GM23338 (cell line): ENCODE results near the gene AGTRAP. TPM values are rescaled to one million over a fixed set of nuclear protein-coding genes. Genes with fewer than 3 reads are reported as not detected.

Experiments
- ATAC-seq: fragments of 200-7000 bp; cut with Tn5 transposase; 3 replicates; pipeline ENCODE4 v1.9.1; 2020
- DNase-seq: peaks from one replicate; pipeline ENCODE4 v3.0.0-alpha.2; 2015; ENCODE audit warnings: low spot score
- H2AFZ ChIP-seq: fragments of 200-600 bp; sonication (generic); 2 replicates; pipeline ENCODE4 v1.8.0; 2016; ENCODE audit warnings: antibody characterized with exemption, mild to moderate bottlenecking, moderate library complexity
- H3F3A ChIP-seq: fragments of 200-600 bp; sonication (generic); replicated peaks from 2 replicates; pipeline ENCODE4 v1.8.0; 2017; ENCODE audit warnings: antibody characterized with exemption, mixed run types, low read depth
- H3K27ac ChIP-seq: fragments of 200-600 bp; sonication (generic); 2 replicates; pipeline ENCODE4 v1.6.1; 2016; ENCODE audit warnings: low read depth
- H3K27me3 ChIP-seq: fragments of 200-600 bp; sonication (generic); 2 replicates; pipeline ENCODE4 v1.8.0; 2016; ENCODE audit warnings: mild to moderate bottlenecking, mixed run types, moderate library complexity; ENCODE audit not compliant: insufficient read depth
- H3K36me3 ChIP-seq: fragments of 200-600 bp; sonication (generic); 2 replicates; pipeline ENCODE4 v1.8.0; 2016; ENCODE audit warnings: mild to moderate bottlenecking; ENCODE audit not compliant: insufficient read depth
- H3K4me1 ChIP-seq: fragments of 200-600 bp; sonication (generic); 2 replicates; pipeline ENCODE4 v1.8.0; 2016; ENCODE audit warnings: mild to moderate bottlenecking, moderate library complexity; ENCODE audit not compliant: insufficient read depth
- H3K4me2 ChIP-seq: fragments of 200-600 bp; sonication (generic); 2 replicates; pipeline ENCODE4 v1.7.1; 2017; ENCODE audit warnings: mixed run types
- H3K4me3 ChIP-seq: fragments of 200-600 bp; sonication (generic); 2 replicates; pipeline ENCODE4 v1.6.1; 2016; ENCODE audit warnings: mixed run types
- H3K79me2 ChIP-seq: fragments of 200-600 bp; sonication (generic); replicated peaks from 2 replicates; pipeline ENCODE4 v1.8.0; 2017; ENCODE audit warnings: mild to moderate bottlenecking; ENCODE audit not compliant: insufficient read depth
- H3K9me2 ChIP-seq: fragments of 200-600 bp; sonication (generic); 2 replicates; pipeline ENCODE4 v1.8.0; 2017; ENCODE audit not compliant: insufficient read depth
- H4K20me1 ChIP-seq: fragments of 200-600 bp; sonication (generic); replicated peaks from 2 replicates; pipeline ENCODE4 v1.8.0; 2017; ENCODE audit warnings: mild to moderate bottlenecking; ENCODE audit not compliant: insufficient read depth
- H3K27ac Mint-ChIP-seq: 2 replicates; pipeline ENCODE4 v1.8.0; 2020; ENCODE audit warnings: inconsistent platforms, mild to moderate bottlenecking, moderate library complexity, mixed read lengths
- H3K27me3 Mint-ChIP-seq: 3 replicates; pipeline ENCODE4 v1.8.0; 2022; ENCODE audit warnings: low read depth, mild to moderate bottlenecking, moderate library complexity, mixed read lengths, inconsistent platforms; ENCODE audit not compliant: insufficient read depth, poor library complexity
- H3K36me3 Mint-ChIP-seq: 3 replicates; pipeline ENCODE4 v1.8.0; 2021; ENCODE audit warnings: low read depth, mild to moderate bottlenecking, inconsistent platforms, moderate library complexity, mixed read lengths
- H3K4me1 Mint-ChIP-seq: 3 replicates; pipeline ENCODE4 v1.8.0; 2020; ENCODE audit warnings: mild to moderate bottlenecking, inconsistent platforms, mixed read lengths
- H3K4me3 Mint-ChIP-seq: 3 replicates; pipeline ENCODE4 v1.8.0; 2021; ENCODE audit warnings: moderate library complexity, mild to moderate bottlenecking, inconsistent platforms, mixed read lengths
- H3K9me3 Mint-ChIP-seq: 3 replicates; pipeline ENCODE4 v1.8.0; 2020; ENCODE audit warnings: moderate library complexity, mild to moderate bottlenecking, inconsistent platforms, mixed read lengths
- CREB1 ChIP-seq: fragments of 250-450 bp; sonication (Bioruptor Pico); IDR thresholded peaks from 2 replicates; pipeline ENCODE4 v1.5.0; 2020; ENCODE audit warnings: low read depth, mild to moderate bottlenecking, moderate library complexity
- CTCF ChIP-seq, 2 experiments: fragments of 200-600 bp in 1 of 2; sonication (generic) in 1 of 2; conservative IDR thresholded peaks; 2 replicates each; pipeline versions ENCODE4 v1.5.1 to v1.6.1; 2016 to 2017; ENCODE audit warnings: antibody characterized with exemption in 2 of 2, low read depth in 2 of 2, mild to moderate bottlenecking in 2 of 2, moderate library complexity in 1 of 2
- ETS1 ChIP-seq: IDR thresholded peaks from 2 replicates; pipeline ENCODE4 v1.6.1; 2016; ENCODE audit warnings: antibody characterized with exemption
- EZH2 ChIP-seq: fragments of 200-600 bp; sonication (generic); IDR thresholded peaks from one replicate; pipeline ENCODE4 v1.8.0; 2017; ENCODE audit warnings: antibody characterized with exemption, mild to moderate bottlenecking, low read depth; ENCODE audit not compliant: unreplicated experiment
- EZH2phosphoT487 ChIP-seq: fragments of 200-600 bp; sonication (generic); IDR thresholded peaks from one replicate; pipeline ENCODE4 v1.8.1; 2018; ENCODE audit warnings: antibody characterized with exemption; ENCODE audit not compliant: unreplicated experiment
- JUNB ChIP-seq: IDR thresholded peaks from one replicate; pipeline ENCODE4 v1.6.1; 2016; ENCODE audit warnings: antibody characterized with exemption; ENCODE audit not compliant: unreplicated experiment
- NANOG ChIP-seq: IDR thresholded peaks from 2 replicates; pipeline ENCODE4 v1.6.1; 2016; ENCODE audit warnings: antibody characterized with exemption, borderline replicate concordance
- POLR2AphosphoS5 ChIP-seq: IDR thresholded peaks from 2 replicates; pipeline ENCODE4 v1.6.1; 2016; ENCODE audit warnings: antibody characterized with exemption, low read depth
- REST ChIP-seq: IDR thresholded peaks from one replicate; pipeline ENCODE4 v1.6.1; 2018; ENCODE audit warnings: antibody characterized with exemption; ENCODE audit not compliant: unreplicated experiment
- STAT1 ChIP-seq: IDR thresholded peaks from one replicate; pipeline ENCODE4 v1.6.1; 2016; ENCODE audit warnings: antibody characterized with exemption; ENCODE audit not compliant: unreplicated experiment
- ZNF114 ChIP-seq: fragments of 250-450 bp; sonication (Bioruptor Pico); IDR thresholded peaks from 2 replicates; pipeline ENCODE4 v1.5.0; 2020; ENCODE audit warnings: mild to moderate bottlenecking, moderate library complexity
- ZNF331 ChIP-seq: fragments of 250-450 bp; sonication (Bioruptor Pico); IDR thresholded peaks from 2 replicates; pipeline ENCODE4 v1.5.0; 2020; ENCODE audit warnings: low read depth, mild to moderate bottlenecking, moderate library complexity
- ZNF462 ChIP-seq: fragments of 250-450 bp; sonication (Bioruptor Pico); IDR thresholded peaks from 2 replicates; pipeline ENCODE4 v1.5.0; 2020; ENCODE audit warnings: mild to moderate bottlenecking, moderate library complexity
- polyA plus RNA-seq: library from polyadenylated mRNA; unstranded; fragments of >200 nt; fragmentation: Nextera tagmentation; extraction: Ambion mirVana; gene quantifications from 2 replicates; pipeline ENCODE4 v1.2.1, GENCODE V29; 2016
- total RNA-seq: library from RNA; depleted of rRNA; stranded (reverse); fragments of >200 nt; shearing (Covaris generic); gene quantifications from 2 replicates; pipeline ENCODE4 v1.2.3, GENCODE V29; 2014

The AGTRAP gene
- total and polyA plus RNA-seq, 2 experiments from 2014 or later = 79.4 to 102 TPM

GRCh38 chr1:11764115-11764514, 28.2 kb downstream of the AGTRAP start:
- Mint-ChIP-seq H3K27ac (no peak overlapping the region), H3K36me3 (no peaks in the 10 kb centered on the region), H3K9me3 (peaks cover 3% of the 10 kb centered on the region; the same call in 1 of the 3 replicates), H3K4me3 (no peak overlapping the region), H3K4me1 (peaks cover 14% of the 10 kb centered on the region), H3K27me3 (peaks cover 41% of the 10 kb centered on the region)
- Histone ChIP-seq H3K36me3 (no peaks in the 10 kb centered on the region), H2AFZ (no peak overlapping the region), H3F3A (peaks cover 5% of the 10 kb centered on the region; the same call in 1 of the 2 replicates), H3K4me1 (peaks cover 5% of the 10 kb centered on the region; the same call in 1 of the 2 replicates), H3K9me2 (no peaks in the 10 kb centered on the region), H3K27me3 (peaks cover 31% of the 10 kb centered on the region), H4K20me1 (no peaks in the 10 kb centered on the region), H3K79me2 (no peaks in the 10 kb centered on the region), H3K4me3 (no peak overlapping the region), H3K27ac (no peak overlapping the region), H3K4me2 (no peak overlapping the region)
- no peak for DNase-seq
- TF ChIP-seq NANOG (no peak), ZNF462 (CRISPR knock-in tag) (no peak), CREB1 (no peak), ETS1 (no peak), STAT1 (no peak), JUNB (no peak), ZNF331 (no peak), EZH2 (no peak), POLR2AphosphoS5 (no peak), CTCF (conservative IDR thresholded peaks at IDR 0.05; ENCODE audit: low read depth in 2 of 2) (no peak), REST (no peak), ZNF114 (CRISPR knock-in tag) (no peak), EZH2phosphoT487 (no peak)
- ATAC-seq = no peak
